HG02840 (cell line): ENCODE data around the gene ATG5.
A peak's percentile ranks its signal among the peaks of the same experiment; 100 is the strongest.

Experiments used
- ATAC-seq: cut with Tn5 transposase; IDR thresholded peaks from one replicate; pipeline ENCODE4 v1.9.1; 2021; ENCODE audit warnings: mild to moderate bottlenecking, moderate library complexity, moderate number of reproducible peaks; ENCODE audit not compliant: unreplicated experiment, low FRiP score

ATG5 gene

DNA sequence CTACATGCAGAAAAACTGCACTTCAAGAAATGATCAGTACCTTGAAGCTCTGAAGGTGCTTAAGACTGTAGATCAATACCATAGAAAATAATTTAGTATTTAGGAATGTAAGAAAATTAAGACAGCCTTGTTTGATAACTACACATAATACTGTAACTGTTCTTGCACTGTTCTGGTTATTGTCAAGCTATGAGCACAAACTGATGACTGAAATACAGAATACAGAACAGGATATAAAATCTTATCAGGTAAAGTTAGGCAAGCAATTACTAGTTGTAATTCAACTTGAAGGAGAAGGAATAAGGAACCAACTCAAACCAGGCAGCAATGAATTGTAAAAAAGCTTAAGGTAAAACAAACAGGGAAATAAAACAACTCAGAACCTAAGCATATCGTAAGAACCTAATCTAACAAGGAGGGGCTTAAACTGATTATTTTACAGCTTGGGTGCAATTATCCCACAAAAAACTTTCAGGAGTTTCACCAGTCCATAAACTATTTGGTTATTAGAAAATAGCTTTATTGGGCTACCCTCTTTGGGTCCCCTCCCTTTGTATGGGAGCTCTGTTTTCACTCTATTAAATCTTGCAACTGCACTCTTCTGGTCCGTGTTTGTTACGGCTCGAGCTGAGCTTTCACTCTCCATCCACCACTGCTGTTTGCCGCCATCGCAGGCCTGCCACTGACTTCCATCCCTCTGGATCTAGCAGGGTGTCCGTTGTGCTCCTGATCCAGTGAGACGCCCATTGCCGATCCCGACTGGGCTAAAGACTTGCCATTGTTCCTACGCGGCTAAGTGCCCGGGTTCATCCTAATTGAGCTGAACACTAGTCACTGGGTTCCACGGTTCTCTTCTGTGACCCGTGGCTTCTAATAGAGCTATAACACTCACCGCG lies 97.7 kb downstream of the ATG5 start:
- ATAC-seq: no peak

DNA sequence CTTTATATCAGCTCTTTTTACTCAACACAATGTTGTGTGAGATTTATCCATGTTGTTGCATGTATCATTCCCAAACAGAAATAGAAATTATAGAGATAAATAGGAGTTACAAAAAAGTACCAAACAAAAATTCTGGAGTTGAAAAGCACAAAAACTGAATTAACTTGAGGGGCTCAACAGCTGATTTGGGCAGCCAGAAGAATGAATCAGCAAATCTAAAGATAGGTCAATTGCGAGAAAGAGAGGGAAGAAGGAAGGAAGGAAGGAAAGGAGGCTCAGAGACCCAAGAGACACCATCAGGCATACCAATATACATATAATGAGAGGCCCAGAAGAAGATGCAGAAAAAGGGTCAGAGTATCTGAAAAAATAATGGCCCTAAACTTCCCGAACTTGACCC lies 98.9 kb downstream of the ATG5 start:
- no peak for ATAC-seq

DNA sequence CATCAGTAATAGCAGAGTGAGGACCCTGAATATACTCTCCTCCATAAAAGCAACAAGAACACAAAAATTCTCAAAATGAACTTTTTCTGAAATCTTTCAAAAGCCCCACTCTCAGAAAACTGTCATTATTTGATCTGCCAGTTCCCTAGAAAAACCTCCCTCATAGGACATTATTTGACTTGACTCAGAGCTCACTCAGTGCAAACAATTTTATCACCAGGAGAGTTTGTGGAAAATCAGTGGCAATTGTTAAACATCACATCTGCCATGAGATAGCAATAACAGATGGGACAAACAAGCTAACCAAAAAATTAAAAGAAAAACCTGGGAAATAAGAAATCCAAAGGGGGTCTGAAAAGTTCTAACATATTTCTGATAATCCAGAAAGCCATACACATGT lies 100.0 kb downstream of the ATG5 start:
- ATAC-seq: no peak

DNA sequence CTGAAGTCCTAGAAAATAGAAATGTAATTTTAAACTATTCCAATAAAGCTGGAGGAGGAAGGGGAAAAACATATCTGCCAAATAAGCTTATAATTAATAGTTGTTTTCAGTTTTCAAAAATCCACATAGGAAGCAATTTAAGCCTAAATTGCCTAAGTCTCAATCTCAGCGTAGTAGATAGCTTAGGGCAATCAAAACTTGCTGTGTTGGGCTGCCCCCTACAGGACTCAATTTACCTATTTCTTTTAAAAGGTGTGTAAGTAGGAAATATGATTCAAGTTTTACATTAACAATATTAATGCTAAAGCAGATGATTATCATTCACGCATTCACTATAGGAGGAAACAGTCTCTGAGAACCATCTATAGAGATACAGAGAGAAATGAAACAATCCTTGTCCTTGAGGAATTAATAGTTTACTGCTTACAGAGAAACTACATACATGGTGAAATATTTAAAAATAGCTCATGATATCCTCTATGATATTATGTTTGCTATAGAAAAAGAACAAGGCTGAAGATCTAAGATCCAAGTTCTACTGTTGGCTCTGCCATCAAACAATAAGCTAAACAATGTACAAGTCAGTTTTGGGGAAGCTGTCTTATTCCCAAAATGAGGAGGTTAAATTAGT lies 102.1 kb downstream of the ATG5 start:
- no peak for ATAC-seq

DNA sequence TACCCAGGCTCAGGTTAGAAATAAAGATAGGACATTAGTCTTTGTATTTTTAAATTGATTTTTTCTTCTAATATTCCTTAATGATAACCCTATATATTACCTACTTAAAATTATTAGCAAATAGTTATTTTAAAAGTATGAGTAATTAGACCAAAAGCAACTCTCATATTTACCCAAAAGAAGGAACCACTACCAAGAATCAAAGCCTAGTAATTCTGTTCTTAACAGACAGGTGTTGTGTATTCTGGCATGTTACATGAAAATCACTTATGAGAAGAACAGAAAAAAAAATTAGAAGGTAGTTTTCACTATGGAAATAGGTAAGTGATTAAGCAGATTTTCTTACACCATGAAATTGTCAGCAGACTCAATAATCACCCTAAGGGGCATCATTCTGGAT lies 105.1 kb downstream of the ATG5 start:
- peak; percentile 65 for ATAC-seq

DNA sequence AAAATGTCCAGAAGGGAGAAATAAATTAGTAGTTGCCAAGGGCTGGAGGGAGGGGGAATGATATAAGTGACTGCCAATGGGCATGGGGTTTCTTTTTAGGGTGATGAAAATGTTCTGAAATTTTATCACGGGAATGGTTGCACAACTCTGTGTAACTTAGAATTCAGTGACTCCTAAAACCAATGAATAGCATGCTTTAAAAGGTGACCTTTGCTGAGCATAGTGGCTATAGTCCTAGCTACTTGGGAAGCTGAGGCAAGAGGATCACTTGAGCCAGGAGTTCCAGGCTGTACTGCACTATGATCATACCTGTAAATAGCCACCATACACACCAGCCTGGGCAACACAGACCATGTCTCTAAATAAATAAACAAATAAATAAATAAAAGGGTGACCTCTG lies 109.0 kb downstream of the ATG5 start:
- no peak for ATAC-seq

DNA sequence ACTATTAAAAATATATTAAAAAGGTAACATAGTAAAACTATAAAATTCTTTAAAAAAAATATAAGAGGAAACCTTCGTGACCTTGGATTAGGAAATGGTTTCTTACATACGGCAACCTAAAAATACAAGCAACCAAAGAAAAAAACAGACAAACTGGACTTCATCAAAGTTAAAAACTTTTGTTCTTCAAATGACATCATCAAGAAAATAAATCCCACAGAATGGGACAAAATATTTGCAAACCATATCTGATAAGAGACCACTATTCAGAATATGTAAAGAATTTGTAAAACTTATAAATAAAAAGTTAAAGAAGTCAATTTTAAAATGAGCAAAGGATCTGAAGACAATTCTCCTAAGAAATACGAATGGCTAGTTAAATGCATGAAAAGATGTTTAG lies 110.0 kb downstream of the ATG5 start:
- ATAC-seq: no peak

DNA sequence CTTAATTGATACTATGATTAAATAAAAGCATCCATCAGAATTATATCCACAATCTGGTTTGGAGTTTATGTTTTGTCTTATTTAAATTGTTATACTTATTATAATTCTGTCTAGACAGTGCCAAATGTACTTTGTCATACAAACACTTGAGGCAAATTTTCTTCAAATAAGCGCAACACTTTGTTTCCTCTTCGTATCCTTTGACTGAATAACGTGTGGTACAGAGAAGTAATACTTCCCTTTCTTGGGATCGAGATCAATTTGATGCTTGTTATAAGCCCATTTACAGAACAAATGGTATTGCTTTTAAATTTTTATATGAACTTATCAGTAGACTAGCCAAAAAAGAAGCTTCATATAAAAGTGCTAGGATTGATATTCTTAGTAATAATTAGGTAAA lies 111.0 kb downstream of the ATG5 start:
- ATAC-seq: no peak

DNA sequence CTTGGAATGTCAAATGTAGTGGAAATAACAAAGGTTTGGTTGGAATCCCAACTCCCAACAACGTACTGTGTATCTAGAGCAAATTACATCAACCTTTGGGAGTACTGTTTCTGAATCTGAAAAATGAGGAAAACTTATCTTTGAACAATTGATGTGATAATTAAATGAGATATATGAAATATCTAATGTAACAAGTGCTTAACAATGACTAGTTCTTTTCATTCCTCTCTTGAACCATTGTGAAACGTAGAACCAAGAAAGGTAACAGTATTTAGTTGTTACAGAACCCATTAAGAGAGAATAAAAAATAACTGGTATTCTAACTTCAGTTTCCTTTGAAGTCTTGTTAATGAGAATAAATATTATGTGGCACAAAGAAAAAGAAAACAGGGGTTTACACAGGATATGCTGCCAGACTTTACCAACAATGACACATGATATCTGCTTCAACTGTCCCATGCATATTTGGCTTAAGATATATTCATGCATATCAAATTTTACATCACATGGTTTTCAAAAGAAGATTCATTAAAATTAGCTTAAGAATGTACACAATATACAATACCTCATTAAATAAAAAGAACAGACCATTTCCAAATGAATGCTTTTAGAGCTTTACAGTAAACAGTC lies 111.8 kb downstream of the ATG5 start:
- ATAC-seq: no peak

DNA sequence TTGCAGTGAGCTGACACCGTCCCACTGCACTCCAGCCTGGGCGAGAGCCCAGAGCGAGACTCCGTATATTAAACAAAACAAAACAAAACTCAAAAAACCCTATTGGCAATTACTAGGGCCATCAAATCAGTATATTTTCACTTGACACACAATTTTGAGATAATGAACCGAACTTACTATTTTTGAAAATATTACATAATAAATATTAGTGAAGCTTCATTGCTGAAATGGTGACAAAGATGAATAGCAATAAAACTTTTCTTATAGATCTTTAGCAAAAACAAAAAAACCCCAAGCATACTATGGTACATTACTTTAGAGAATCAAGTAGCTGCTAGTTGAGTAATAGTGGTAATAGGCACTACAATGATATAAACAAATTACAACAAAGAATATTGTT lies 113.0 kb downstream of the ATG5 start:
- no peak for ATAC-seq

DNA sequence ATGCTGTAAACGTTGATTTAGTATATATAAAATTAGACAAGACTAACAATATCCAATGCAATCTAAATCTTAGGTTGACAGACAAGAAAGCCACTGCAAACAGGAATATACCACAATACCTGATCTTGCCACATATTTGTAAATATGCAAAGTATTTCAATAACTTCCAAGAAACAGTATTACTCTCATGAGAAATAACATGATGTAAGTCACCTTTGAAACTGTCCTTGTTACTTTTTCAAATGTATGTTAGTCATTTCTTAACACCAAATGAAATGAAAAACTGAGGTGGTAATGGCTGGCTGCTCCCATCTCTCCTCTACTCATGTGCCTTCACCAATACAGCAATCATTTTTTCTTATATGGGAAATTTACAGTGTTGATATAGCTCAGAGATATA lies 118.7 kb downstream of the ATG5 start:
- ATAC-seq: no peak

DNA sequence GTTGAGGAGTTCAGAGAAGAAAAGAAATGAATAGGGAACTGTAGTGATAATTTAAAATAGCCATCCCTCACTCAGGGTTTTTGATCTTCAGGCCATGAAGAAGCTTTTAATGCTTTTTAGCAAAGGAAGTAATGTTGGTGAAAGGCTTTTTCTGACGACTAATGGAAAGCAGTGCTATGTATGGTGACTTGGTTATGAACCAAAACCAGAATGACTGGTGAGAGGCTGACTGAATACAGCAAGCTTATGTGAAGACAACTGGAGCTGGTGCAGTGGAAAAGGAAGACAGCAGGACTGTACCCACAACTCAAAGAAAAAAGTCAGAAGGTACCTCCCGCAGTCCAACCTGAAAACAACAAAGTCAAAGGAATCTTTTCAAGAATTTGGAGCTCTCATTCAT lies 120.6 kb downstream of the ATG5 start:
- ATAC-seq: no peak

DNA sequence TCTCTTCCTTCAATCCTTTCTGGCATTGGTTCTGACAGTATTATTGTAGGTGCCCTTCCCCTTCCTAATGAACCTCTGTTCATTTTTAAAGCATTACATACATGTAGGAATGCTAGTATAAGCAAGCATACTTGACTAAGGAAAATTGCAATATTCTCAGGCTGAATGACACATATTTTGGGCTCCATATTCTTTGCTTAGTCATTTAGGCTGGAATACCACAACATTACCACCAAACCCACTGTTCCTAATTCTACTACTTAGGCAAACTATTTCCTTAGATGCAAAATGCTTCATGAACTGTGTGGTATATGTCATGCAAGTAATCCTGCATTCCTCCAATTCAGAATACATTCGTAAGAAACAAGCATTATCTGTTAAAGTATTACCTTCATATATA lies 125.6 kb downstream of the ATG5 start:
- no peak for ATAC-seq

DNA sequence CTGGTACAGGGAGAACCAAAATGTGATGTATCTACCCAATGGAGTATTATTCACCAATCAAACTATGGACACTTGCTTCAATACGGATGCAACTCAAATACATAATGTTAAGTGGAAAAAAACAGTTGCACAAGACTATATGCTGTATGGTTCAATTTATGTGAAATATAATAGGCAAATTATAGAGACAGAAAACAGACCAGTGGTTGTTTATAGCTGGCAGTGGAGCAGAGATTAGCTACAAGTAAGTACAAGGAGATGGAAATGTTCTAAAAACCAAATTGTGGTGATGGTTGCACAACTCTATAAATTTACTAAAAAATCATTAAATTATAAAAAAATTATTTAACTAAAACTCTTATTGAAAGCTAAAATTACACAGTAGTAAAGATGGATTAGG lies 126.2 kb downstream of the ATG5 start:
- ATAC-seq: no peak

DNA sequence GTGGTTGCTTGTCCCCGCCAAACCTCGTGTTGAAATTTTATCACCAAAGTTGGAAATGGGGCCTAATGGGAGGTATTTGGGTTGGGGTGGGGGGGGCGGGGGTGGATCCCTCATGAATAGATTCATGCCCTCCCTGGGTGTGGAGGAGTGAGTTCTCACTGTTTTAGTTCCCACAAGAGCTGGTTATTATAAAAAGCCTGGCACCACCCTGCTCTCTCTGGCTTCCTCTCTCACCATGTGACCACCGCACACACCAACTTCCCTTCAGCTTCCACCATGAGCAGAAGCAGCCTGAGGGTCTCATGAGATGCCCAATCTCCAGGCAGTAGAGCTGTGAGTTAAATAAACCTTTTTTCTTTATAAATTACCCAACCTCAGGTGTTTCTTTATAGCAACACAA lies 128.1 kb downstream of the ATG5 start:
- ATAC-seq: no peak

DNA sequence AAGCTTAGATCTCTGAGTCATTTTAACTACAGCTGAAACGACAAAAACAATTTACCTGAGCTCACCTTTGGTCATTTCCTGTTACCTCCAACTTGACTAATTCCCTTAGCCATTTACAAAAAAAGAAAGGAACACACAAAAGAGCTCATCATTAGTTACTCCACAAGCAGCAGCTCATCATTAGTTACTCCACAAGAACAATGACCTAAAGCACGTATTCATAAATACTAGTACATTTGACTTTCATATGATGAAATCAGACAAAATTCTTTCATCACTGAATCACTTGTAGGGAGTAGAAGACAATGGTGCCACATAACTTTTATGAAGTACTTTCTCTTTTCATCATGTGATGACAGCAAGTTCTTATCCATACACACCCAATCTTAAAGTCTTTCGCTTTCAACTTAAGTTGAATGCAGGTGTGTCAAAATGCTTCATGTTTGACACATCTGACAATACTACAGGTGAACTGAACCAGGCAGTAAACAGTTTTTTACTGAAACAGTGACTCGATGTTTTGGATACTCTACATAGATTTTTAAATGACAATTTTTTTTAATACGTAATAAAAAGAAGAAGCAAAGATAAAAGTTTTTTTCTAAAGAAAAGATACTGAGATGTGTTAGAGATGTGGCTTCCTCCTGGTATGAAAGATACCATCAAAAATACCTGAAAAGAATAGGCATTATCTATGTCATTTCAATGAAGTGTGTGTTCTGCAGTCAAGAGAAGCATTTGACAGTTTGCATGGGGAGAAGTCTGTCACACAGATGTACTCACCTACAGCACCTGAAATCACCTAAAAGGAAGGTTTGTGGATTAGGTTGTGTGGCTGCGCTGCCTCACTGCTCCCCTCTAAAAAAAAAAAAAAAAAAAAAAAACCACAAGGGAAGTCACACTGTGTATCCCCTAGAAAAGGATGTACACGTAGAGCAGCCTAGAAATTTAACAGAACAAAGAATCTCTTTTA lies 130.3 kb downstream of the ATG5 start:
- no peak for ATAC-seq

DNA sequence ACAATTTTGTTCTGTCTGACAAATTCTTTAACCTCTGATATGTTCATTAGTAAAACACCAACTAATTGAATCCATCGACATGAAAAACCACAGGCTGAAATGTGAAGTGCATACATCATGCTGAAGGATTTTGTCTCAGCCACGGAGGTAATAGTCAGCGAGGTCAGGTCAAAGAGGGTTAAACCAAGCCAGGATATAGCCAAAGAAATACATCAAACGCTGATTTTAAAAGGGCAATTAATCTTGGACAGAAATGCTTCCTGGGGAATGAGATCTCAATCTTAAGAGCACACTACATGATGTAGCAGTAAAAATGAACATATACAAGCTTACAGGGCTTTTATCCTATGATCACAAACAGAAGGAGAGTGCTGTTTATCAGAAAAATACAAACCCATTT lies 132.7 kb downstream of the ATG5 start:
- no peak for ATAC-seq

DNA sequence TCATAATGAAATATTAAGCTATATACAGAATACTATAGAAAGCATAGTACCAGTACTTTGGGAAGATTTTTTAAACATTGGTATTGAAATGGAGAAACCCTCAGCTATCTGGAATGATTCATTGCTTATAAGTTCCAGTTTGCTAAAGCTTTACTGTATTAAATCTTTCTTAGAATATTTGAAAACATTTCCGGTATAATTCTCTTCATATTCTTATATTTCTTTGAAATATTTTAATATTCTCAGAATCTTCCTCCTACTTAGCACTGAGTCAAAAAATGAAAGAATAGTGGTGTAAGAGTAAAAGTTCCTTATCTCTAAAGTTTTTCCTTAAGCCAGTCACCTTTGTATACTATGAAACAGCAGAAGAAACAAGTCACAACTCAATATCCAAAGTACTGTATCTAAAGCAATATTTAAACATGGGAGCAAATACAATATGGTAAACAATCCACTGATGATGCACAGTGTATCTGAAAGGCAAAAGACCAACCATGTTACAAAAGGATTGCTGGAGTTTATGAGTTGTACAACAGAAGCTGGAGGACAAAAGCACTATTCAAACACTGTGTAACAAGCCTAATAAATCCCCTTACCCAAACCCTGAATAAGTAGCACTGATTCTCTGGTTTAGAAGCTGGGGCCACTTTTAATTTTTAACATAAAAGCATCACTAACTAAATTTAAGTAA lies 137.3 kb downstream of the ATG5 start:
- no peak for ATAC-seq

DNA sequence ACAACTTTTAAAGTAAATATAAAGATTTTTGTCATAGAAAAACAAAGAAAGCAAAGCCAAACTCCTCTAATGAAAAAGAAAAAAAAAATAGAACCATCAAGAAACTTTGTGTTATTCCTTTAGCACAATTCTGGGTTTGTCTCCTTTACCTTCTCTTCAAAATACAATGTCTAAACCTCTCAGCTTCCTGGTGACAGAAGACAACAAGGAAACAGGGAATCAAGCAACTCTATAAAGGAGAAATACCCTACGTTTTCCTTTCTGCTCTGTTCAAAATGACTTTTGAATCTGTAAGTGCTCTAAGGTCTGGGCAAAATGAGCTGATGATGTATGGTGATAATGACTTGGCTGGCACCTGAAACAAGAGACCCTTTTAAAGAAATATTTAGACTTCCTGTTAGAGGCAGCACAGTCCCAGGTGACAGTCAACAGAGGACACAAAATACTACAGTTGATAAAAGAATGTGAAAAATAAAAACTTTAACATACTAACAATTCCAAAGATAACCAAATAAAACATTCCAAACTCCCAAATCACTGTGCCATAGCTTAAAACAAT lies 138.1 kb downstream of the ATG5 start:
- ATAC-seq: no peak

DNA sequence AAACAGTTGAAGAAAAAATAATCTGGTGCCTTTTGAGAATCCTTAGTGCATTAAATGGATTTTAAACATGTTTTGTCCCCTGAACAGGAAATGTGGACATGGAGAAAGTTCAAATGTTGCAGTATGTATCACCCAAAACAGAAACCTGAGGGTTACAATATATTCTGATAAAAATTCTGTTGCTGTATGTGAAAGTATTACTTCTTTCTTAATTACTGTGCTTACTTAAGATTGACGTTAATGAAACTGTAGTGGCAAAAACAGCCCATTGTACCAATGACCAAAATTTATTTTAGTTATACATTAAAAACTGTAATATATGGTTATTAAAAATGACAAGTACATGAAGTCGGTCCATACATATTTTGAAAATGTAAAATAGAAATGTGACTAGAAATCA lies 138.8 kb downstream of the ATG5 start:
- no peak for ATAC-seq
